Progenitor cell of endocrine pancreas (in vitro differentiated cells): ENCODE data around the gene PHKA1. TPM values are rescaled to one million over a fixed set of nuclear protein-coding genes. Genes with fewer than 3 reads are reported as not detected.

Source experiments
- DNase-seq: peaks from one replicate; pipeline ENCODE4 v3.0.0; 2021; ENCODE audit warnings: low spot score; ENCODE audit not compliant: unreplicated experiment
- H3K27ac Mint-ChIP-seq: 2 replicates; pipeline ENCODE4 v1.8.0; 2021; ENCODE audit warnings: mild to moderate bottlenecking, moderate library complexity, mixed read lengths
- H3K27me3 Mint-ChIP-seq: 2 replicates; pipeline ENCODE4 v1.8.0; 2021; ENCODE audit warnings: mixed read lengths
- H3K36me3 Mint-ChIP-seq: 2 replicates; pipeline ENCODE4 v1.8.0; 2022; ENCODE audit warnings: mixed read lengths; ENCODE audit not compliant: insufficient read depth
- H3K4me1 Mint-ChIP-seq: 2 replicates; pipeline ENCODE4 v1.8.0; 2021; ENCODE audit warnings: low read depth, mixed read lengths
- H3K4me3 Mint-ChIP-seq: 2 replicates; pipeline ENCODE4 v1.8.0; 2021; ENCODE audit warnings: low read depth, mild to moderate bottlenecking, moderate library complexity, mixed read lengths
- H3K9me3 Mint-ChIP-seq: 2 replicates; pipeline ENCODE4 v1.8.0; 2021; ENCODE audit warnings: low read depth, mixed read lengths
- total RNA-seq: library from RNA; stranded (reverse); gene quantifications from 2 replicates; pipeline ENCODE4 v1.2.1, GENCODE V29; 2021
- TF ChIP-seq, protein P1 (sequence below): fragments of 200-600 bp; sonication (generic); IDR thresholded peaks from one replicate; pipeline ENCODE4 v1.5.0; 2021; ENCODE audit warnings: antibody characterized with exemption, mild to moderate bottlenecking; ENCODE audit not compliant: unreplicated experiment

The PHKA1 gene
- total RNA-seq, 1 donor from 2014 or later = 11.8 TPM

DNA sequence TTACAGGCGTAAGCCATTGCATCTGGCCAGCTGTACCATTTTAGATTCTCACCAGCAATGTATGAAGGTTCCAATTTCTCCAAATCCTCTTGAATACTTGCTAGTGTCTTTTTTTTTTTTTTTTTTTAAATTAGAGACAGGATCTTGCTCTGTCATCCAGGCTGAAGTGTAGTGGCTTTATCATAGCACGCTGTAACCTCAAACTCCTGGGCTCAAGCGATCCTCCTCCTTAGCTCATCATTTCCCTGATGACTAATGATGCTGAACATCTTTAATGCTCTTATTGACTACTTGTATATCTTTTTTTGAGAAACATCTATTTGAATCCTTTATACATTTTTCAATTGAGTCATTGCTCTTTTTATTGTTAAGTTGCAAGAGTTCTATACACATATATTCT, 181.7 kb downstream of the PHKA1 start:
- no peak overlapping the region for H3K4me3 Mint-ChIP-seq
- no peak overlapping the region for H3K27ac Mint-ChIP-seq
- H3K9me3 Mint-ChIP-seq = peaks cover 20% of the 10 kb centered on the region
- DNase-seq = no peak
- H3K4me1 Mint-ChIP-seq = no peaks in the 10 kb centered on the region
- TF ChIP-seq, protein P1, sequence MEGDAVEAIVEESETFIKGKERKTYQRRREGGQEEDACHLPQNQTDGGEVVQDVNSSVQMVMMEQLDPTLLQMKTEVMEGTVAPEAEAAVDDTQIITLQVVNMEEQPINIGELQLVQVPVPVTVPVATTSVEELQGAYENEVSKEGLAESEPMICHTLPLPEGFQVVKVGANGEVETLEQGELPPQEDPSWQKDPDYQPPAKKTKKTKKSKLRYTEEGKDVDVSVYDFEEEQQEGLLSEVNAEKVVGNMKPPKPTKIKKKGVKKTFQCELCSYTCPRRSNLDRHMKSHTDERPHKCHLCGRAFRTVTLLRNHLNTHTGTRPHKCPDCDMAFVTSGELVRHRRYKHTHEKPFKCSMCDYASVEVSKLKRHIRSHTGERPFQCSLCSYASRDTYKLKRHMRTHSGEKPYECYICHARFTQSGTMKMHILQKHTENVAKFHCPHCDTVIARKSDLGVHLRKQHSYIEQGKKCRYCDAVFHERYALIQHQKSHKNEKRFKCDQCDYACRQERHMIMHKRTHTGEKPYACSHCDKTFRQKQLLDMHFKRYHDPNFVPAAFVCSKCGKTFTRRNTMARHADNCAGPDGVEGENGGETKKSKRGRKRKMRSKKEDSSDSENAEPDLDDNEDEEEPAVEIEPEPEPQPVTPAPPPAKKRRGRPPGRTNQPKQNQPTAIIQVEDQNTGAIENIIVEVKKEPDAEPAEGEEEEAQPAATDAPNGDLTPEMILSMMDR = no peak
- peaks cover 3% of the 10 kb centered on the region for H3K36me3 Mint-ChIP-seq
- H3K27me3 Mint-ChIP-seq = no peaks in the 10 kb centered on the region

Other genes with a start within 250 kb of the PHKA1 start
- gene HDAC8, start 141.5 kb downstream of the PHKA1 start, total RNA-seq = 37.6 and 38.4 TPM in 2 replicates
- 6.3 and 8.1 TPM in 2 replicates for gene DMRTC1B, start 62.6 kb upstream of the PHKA1 start, total RNA-seq
- gene FAM236B, start 68.4 kb upstream of the PHKA1 start, total RNA-seq = not detected in 2 replicates
- gene FAM236D, start 93.9 kb upstream of the PHKA1 start, total RNA-seq = not detected in 2 replicates
- gene FAM236C, start 198.3 kb upstream of the PHKA1 start, total RNA-seq = not detected in 2 replicates
- not detected in 2 replicates for gene FAM236A, start 223.9 kb upstream of the PHKA1 start, total RNA-seq
- 0.60 and 1.8 TPM in 2 replicates for gene DMRTC1, start 229.5 kb upstream of the PHKA1 start, total RNA-seq